ENCODE data around the gene SERTAD1. TPM values are rescaled to one million over a fixed set of nuclear protein-coding genes. Genes with fewer than 3 reads are reported as not detected.

The SERTAD1 gene
- total and polyA plus RNA-seq, 2 of the 8 experiments (the other 6 are each of a cell fraction or from before 2014, with no cell fraction given), result 5.4 to 6.6 TPM

DNA sequence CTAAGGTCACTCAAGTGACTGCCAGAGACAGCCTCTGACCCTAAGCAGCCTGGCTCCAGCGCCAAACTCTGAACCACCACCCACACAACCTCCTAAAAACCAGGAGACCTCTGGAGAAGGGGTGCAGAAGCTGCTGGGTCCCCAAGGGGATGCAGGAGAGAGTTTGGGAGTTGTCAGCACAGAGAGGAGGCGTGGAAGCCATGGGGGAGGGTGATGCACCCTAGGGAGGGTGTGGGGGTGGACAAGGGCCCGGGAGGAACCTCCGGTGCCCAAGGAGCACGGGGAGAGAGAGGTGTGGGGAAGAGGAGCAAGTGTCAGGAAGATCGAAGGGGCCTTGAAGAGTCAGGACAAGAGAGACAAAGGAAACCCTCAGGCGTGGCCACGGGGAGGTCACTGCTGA lies 33.7 kb downstream of the SERTAD1 start:
- Histone ChIP-seq H3K4ac (replicated peaks; ENCODE audit: insufficient read length, low read depth, low read length) (no peak overlapping the region), H3K23me2 (ENCODE audit: low read depth, low read length) (no peaks in the 10 kb centered on the region), H2BK120ac (replicated peaks; ENCODE audit: low read depth, low read length) (no peak overlapping the region), H3K27ac (ENCODE audit: low read depth, low read length) (no peak overlapping the region), H3K18ac (ENCODE audit: extremely low read depth, low read length) (no peak overlapping the region), H2BK15ac (ENCODE audit: low read length) (peak overlapping the region; percentile 46; the same call in 1 of the 2 replicates), H3K9ac (replicated peaks in 1 of 4; ENCODE audit: extremely low read depth in 1 of 4, low read depth in 3 of 4, low read length in 3 of 4) (no peak overlapping the region), H2AK5ac (ENCODE audit: low read depth, low read length) (no peak overlapping the region), H4K91ac (replicated peaks; ENCODE audit: insufficient read length, low read length) (no peak overlapping the region), H4K5ac (ENCODE audit: insufficient read length, low read depth, low read length) (no peak overlapping the region), H3K4me1 (replicated peaks in 1 of 4; ENCODE audit: control insufficient read depth in 3 of 4, insufficient read depth in 4 of 4, low read length in 3 of 4) (peaks cover 0 to 4% (median 3%) of the 10 kb centered on the region in 4 experiments; a peak in 3 of 7 replicates), H3K79me1 (ENCODE audit: low read depth, low read length) (no peaks in the 10 kb centered on the region), H4K8ac (ENCODE audit: extremely low read depth, insufficient read depth, low read length) (no peak overlapping the region), H3K36me3 (ENCODE audit: control insufficient read depth in 2 of 4, insufficient read depth in 4 of 4, low read length in 3 of 4) (no peaks in the 10 kb centered on the region), H2BK12ac (ENCODE audit: low read depth, low read length) (no peak overlapping the region), H2BK5ac (ENCODE audit: low read depth, low read length) (no peak overlapping the region; the same call in 1 of the 2 replicates), H2BK20ac (ENCODE audit: low read length) (no peak overlapping the region), H2AFZ (ENCODE audit: low read length) (no peak overlapping the region), H3K27me3 (replicated peaks in 1 of 4; ENCODE audit: control insufficient read depth in 3 of 4, extremely low read depth in 1 of 4, insufficient read depth in 3 of 4, low read length in 3 of 4) (no peaks in the 10 kb centered on the region), H3K79me2 (ENCODE audit: control insufficient read depth in 1 of 2, insufficient read depth in 2 of 2, low read length in 2 of 2) (no peaks in the 10 kb centered on the region), H3K56ac (replicated peaks; ENCODE audit: insufficient read length, low read depth, low read length) (no peak overlapping the region), H3K4me2 (ENCODE audit: insufficient read depth in 1 of 2, low read depth in 2 of 2, low read length in 2 of 2) (no peak overlapping the region), H3K14ac (ENCODE audit: insufficient read length) (no peak overlapping the region), H3K4me3 (ENCODE audit: extremely low read depth in 1 of 4, insufficient read depth in 2 of 4, low read depth in 3 of 4, low read length in 4 of 4) (no peak overlapping the region), H4K20me1 (replicated peaks in 1 of 2; ENCODE audit: control insufficient read depth in 1 of 2, insufficient read depth in 2 of 2, low read length in 2 of 2) (no peaks in the 10 kb centered on the region), H3K9me3 (ENCODE audit: insufficient read depth in 2 of 2, low read depth in 1 of 2, low read length in 1 of 2) (no peaks in the 10 kb centered on the region), H3K23ac (ENCODE audit: insufficient read length) (no peak overlapping the region)
- ChIA-PET CTCF (ENCODE audit: partially characterized antibody) (interaction anchor here (1.1 kb wide), 2 partner anchors 10 to 555 kb away, joined by 3 read pairs; no protein-coding TSS in a partner anchor), POLR2A (ENCODE audit: partially characterized antibody) (interaction anchor here (0.6 kb wide), 1 partner anchor 57 kb away, joined by 3 read pairs; no protein-coding TSS in a partner anchor)
- no peak for DNase-seq (ENCODE audit: low read depth in 1 of 2, low spot score in 2 of 2)
- TF ChIP-seq SRF (IDR thresholded peaks at IDR 0.05; ENCODE audit: low read depth, low read length) (no peak), CBX5 (IDR thresholded peaks at IDR 0.05; ENCODE audit: low read depth, low read length) (no peak), RBBP5 (IDR thresholded peaks at IDR 0.05; ENCODE audit: borderline replicate concordance, low read depth, low read length) (no peak), RXRA (IDR thresholded peaks at IDR 0.05; ENCODE audit: insufficient read depth, low read depth, low read length) (no peak), BCL11A (IDR thresholded peaks at IDR 0.05; ENCODE audit: low read depth in 2 of 2, low read length in 2 of 2) (no peak), POLR2A (IDR thresholded peaks at IDR 0.05; ENCODE audit: control extremely low read depth in 1 of 2, low read depth in 2 of 2, low read length in 2 of 2) (no peak), HDAC2 (IDR thresholded peaks at IDR 0.05; ENCODE audit: borderline replicate concordance in 1 of 2, low read depth in 2 of 2, low read length in 2 of 2) (no peak)
- TF ChIP-seq, protein P1, sequence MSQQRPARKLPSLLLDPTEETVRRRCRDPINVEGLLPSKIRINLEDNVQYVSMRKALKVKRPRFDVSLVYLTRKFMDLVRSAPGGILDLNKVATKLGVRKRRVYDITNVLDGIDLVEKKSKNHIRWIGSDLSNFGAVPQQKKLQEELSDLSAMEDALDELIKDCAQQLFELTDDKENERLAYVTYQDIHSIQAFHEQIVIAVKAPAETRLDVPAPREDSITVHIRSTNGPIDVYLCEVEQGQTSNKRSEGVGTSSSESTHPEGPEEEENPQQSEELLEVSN (IDR thresholded peaks at IDR 0.05), result no peak
- no peak for FAIRE-seq
- WGBS, 2 experiments (ENCODE audit: extremely low coverage in 1 of 2, insufficient coverage in 1 of 2, insufficient read length in 1 of 2, insufficient replicate concordance in 2 of 2, low coverage in 1 of 2, low lambda C conversion rate in 2 of 2, missing lambda C conversion rate in 1 of 2), result 86% methylated on average over 8 of the region's 8 CpGs; no CpG with 5 or more reads in 1 of the 2 experiments
